SK-N-MC (cell line): Measurements from ENCODE around the gene DPF3.

ENCODE experiments used
- EZH2 ChIP-seq: fragments of 200-600 bp; sonication (generic); IDR thresholded peaks from one replicate; pipeline ENCODE4 v1.6.1; 2017; ENCODE audit warnings: antibody characterized with exemption
- FOXP2 ChIP-seq: optimal IDR thresholded peaks from 2 replicates; pipeline ENCODE3; 2011; ENCODE audit warnings: mild to moderate bottlenecking, moderate library complexity; ENCODE audit not compliant: insufficient read depth; ENCODE audit errors: extremely low read length, control extremely low read depth
- POLR2AphosphoS5 ChIP-seq: IDR thresholded peaks from 2 replicates; pipeline ENCODE4 v1.6.1; 2012; ENCODE audit warnings: mild to moderate bottlenecking, low read depth, low read length, borderline replicate concordance

GRCh38 chr14:72925171-72925759 lies 31.4 kb upstream of the DPF3 start:
- TF ChIP-seq FOXP2 = no peak
- no peak for TF ChIP-seq EZH2
- no peak for TF ChIP-seq POLR2AphosphoS5
